DMS 273 treated with DMSO at 0.1 percent for 48 hours (cell line): ENCODE measurements around the gene SLC25A23.
"Not testable (repeated sequence)": the region's sequence is repeated elsewhere in the genome, so short reads cannot be mapped to it uniquely, and the experiment has no call there.

Source experiments
- DNase-seq: peaks from one replicate; lab custom pipeline; 2025; lab: John Stamatoyannopoulos, UW

SLC25A23 gene

GRCh38 chr19:6459262-6460098 is at the start of gene SLC25A23:
Gene SLC25A23, minus strand, starts transcription at chr19:6459792. Its CDS starts 164 bp downstream, at chr19:6459628.
- no peak for DNase-seq

DNA sequence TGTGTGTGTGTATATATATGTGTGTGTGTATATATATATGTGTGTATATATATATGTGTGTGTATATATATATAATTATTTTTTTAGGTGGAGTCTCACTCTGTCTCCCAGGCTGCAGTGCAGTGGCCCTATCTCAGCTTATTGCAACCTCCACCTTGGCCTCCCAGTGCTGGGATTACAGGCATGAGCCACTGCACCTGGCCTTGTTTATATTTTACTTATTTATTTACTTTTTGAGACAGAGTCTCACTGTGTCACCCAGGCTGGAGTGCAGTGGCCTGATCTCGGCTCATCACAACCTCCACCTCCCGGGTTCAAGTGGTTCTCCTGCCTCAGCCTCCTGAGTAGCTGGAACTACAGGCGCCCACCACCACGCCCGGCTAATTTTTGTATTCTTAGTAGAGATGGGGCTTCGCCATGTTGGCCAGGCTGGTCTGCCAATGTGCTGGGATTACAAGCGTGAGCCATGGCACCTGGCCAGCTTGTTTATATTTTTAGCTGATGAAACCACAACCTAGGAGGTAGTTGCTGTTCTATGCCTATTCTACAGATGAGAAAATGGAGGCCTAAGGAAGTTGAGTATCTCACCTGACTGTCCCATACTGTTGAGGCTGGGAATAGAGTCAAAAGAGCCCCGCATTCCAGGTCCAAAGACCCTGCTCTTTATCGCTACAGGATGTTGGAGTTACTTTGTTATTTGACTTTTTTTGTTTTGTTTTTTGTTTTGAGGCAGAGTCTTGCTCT is 48.6 kb upstream of the SLC25A23 start:
- DNase-seq = not testable (repeated sequence)

GRCh38 chr19:6503407-6504201 is 44.0 kb upstream of the SLC25A23 start:
- no peak for DNase-seq

DNA sequence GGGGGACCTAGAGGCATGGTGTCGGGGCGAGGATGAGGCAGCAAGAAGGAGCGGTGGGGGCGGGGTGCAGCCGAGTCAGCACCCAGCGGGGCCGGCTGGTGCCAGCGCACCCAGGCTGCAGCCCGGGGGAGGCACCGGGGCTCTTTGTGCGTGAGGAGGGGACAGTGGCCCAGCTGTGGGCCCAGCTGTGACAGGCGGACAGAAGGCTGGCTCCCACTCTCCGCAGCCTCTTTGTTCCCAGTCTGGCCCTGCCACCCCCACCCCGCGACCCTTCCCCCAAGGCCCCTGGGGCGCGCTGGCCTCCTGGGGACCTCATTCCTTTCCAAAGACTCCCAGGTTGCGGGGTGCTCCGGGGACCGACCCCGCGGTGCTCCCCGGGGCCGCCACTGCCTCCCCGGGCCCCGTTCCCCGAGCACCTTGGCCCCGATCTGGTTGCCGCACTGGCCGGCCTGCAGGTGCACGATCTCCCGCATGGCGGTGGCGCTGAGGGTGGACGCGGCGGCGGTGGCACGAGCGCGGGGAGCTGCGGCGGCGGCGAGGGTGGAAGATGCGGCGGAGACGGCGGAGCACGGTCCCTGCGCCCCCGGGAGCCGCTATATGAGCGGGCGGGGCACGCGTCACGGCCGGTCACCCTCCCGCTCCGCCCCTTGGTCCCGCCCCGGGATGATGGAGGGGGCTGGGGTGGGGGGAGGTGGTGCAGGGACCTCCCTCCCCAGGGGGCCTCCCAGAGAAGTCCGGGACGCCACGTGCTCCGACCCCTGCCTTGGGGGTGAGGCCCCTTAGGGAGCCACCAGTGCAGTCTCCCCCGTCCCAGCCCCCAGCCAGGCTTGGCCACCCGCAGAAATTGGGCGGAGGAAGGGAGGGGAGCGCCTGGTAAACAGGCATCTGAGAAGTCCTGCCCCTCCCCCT is 42.4 kb upstream of the SLC25A23 start, which contains the start of gene TUBB4A:
Gene TUBB4A, minus strand, starts transcription at position 570 of the 909 bp plus-strand sequence. Its CDS starts 97 bp downstream, at position 473.
- DNase-seq = no peak

- no peak for DNase-seq
Observed at GRCh38 chr19:6500837-6501739, 41.5 kb upstream of the SLC25A23 start.

- no peak for DNase-seq
Observed at GRCh38 chr19:6499052-6499790, 39.6 kb upstream of the SLC25A23 start.

GRCh38 chr19:6498294-6499036 is 38.9 kb upstream of the SLC25A23 start:
- no peak for DNase-seq

GRCh38 chr19:6495947-6496346 is 36.4 kb upstream of the SLC25A23 start:
- no peak for DNase-seq

DNA sequence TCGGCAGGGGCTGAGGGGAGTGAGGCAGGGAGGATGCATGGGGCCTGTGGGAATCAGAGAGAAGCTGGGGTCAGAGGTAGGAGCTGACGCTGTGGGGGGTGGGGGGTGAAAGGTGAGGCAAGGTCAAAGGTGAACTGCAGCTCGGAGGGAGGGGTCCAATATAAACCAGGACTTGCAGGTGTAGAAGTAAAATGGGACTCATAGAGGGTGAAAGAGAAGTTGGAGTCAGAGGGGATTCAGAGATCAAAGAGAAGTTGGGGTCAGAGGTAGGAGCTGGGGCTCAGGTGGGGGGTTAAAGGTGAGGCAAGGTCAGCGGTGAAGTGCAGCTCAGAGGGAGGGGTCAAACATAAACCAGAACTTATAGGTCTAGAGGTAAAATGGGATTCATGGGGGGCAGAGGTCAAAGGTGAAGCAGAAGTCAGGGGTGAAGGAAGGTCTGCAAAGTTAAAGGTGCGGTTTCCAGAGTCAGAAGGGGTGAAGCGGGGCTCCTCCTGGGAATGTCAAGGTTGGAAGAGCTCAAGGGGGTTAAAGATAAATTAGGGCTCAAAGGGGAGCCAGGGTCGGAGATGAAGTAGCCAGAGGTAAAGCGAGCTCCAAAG is 34.9 kb upstream of the SLC25A23 start:
- DNase-seq = no peak

GRCh38 chr19:6491802-6492592 is 32.4 kb upstream of the SLC25A23 start:
- no peak for DNase-seq

DNA sequence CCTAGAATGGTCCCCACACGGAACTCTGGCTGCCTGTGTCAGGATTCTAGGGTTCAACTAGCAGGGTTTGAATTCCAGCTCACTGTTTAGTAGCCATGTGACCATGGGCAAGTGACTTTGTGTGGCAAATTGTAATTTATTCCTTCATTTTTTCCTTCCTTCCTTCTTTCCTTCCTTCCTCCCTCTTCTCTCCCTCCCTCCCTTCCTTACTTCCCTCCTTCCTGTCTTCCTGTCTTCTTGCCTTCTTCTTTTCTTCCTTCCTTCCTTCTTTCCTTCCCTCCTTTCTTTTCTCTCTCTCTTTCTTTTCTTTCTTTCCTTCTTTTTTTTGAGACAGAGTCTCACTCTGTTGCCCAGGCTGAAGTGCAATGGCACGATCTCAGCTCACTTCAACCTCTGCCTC is 30.5 kb upstream of the SLC25A23 start:
- no peak for DNase-seq

DNA sequence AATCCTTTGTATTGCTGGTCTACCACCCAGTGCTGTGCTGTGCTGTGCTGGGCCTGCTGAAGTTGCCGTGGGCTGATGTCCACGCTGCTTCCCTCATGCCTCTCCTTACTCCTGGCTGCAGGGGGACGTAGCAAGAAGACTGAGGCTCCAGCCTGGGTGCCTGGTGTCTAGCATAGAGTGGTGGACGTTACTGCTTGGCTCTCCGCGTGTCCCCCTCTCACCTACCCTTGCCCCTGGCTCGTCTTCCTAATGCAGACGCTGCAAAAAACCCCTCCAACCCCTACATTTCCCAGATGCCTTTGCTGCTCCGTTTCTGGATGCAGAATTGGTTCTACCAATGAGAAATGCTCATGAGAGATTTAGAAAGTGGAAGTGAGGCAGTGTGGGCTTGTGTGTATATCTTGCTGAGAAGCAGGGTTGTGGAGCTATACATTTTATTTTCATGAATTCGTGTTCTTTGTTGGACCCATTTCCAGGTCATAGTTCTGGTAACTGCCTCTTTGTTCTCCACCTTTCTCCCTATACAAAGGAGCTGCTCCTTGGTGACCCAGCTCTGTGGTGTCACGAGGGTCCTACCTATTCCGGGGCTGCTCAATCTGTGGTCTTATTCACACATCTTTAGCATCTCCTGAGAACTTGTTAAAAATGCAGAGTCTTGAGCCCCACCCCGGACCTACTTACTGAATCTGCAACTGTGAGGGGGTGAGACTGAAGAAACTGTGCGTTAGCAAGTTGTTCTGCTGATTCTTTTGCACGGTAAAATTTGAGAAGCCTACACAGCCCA is 29.9 kb upstream of the SLC25A23 start:
- no peak for DNase-seq

DNA sequence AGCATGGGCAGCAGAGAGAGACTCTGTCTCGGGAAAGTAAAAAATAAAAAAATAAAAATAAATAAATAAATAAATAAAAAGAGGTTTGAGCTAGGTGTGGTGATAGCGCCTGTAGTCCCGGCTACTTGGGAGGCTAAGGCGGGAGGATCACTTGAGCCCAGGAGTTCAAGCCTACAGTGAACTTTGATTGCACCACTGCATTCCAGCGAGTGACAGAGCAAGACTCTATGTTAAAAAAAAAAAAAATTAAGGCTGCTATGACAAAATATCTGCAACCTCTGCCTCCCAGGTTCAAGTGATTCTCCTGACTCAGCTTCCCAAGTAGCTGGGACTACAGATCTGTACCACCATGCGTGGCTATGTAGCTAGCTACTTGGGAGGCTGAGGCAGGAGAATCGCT is 25.2 kb upstream of the SLC25A23 start:
- DNase-seq = no peak

DNA sequence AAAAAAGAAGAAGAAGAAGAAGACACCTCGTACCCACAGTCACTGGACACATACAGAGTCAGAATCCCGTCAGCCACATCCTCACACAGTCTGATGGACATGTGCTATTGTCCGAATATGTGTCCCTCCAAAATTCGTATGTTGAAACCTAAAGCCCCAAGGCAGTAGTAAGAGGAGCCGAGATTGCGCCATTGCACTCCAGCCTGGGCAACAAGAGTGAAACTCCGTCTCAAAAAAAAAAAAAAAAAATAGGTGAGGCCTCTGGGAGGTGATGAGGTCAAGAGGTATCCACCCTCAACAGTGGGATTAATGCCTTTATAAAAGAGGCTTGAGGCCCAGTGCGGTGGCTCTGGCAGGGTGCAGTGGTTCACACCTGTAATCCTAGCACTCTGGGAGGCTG is 24.6 kb upstream of the SLC25A23 start:
- DNase-seq = no peak

GRCh38 chr19:6483235-6483634 is 23.6 kb upstream of the SLC25A23 start:
- DNase-seq = no peak

- DNase-seq = no peak
Observed at GRCh38 chr19:6482343-6482686, 22.7 kb upstream of the SLC25A23 start.
